ENCODE results near the gene FOXL3.

FOXL3 gene

DNA sequence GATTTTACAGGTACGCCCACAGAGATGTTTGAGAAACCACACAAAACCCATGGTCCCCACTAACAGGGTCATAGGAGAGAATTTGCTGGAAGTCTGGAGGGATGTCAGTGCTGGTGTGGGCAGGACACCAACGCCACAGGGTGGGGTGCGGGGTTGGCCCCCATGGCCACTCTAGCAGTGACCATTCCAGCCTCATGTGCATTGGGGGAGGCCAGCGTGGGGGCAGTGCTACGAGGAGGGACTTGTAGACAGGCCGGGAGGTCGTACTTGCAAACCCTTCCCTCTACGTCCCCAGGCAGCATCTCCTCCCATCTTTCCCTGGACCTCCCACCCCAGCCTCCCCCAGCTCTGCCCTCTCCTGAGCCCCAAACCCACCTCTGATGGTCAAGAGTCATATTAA is 34.0 kb downstream of the FOXL3 start:
- TF ChIP-seq, protein P1, sequence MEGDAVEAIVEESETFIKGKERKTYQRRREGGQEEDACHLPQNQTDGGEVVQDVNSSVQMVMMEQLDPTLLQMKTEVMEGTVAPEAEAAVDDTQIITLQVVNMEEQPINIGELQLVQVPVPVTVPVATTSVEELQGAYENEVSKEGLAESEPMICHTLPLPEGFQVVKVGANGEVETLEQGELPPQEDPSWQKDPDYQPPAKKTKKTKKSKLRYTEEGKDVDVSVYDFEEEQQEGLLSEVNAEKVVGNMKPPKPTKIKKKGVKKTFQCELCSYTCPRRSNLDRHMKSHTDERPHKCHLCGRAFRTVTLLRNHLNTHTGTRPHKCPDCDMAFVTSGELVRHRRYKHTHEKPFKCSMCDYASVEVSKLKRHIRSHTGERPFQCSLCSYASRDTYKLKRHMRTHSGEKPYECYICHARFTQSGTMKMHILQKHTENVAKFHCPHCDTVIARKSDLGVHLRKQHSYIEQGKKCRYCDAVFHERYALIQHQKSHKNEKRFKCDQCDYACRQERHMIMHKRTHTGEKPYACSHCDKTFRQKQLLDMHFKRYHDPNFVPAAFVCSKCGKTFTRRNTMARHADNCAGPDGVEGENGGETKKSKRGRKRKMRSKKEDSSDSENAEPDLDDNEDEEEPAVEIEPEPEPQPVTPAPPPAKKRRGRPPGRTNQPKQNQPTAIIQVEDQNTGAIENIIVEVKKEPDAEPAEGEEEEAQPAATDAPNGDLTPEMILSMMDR (IDR thresholded peaks at IDR 0.05) = no peak

DNA sequence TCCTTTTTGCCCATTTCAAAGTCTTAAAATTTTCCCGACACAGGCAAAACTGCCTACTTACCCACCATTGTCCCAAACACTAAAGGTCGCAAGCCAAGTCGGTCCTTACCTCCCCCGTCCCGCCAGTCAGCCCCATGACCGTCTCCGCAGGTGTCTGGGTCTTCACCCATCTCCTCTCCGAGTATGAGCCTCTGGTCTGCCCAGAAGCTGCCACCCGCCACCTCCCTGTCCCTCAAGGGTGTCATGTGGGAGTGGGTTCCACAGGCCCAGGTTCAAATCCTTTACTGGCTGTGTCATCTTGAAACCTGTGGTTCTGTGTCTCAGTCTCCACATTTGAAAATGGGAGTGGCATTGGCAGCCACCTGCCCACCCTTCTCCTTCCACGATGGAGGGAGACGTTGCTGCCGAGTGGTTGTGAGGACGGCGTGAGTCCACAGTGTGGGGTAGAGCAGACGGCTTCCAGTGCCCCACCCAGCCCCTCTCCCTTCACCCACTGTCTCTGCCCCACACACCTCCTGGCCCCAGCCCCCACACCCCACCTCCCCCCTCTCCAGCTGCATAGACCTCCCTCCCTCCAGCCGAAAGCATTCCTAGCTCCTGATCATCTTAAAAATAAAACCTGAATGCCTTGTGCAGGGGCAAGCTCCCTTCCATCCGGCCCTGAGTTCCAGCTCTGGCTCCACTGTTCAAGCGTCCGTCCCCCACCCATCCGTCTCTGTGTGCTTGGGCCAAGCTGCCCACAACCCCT is 35.3 kb downstream of the FOXL3 start:
- TF ChIP-seq, protein P1 (IDR thresholded peaks at IDR 0.05) = no peak

DNA sequence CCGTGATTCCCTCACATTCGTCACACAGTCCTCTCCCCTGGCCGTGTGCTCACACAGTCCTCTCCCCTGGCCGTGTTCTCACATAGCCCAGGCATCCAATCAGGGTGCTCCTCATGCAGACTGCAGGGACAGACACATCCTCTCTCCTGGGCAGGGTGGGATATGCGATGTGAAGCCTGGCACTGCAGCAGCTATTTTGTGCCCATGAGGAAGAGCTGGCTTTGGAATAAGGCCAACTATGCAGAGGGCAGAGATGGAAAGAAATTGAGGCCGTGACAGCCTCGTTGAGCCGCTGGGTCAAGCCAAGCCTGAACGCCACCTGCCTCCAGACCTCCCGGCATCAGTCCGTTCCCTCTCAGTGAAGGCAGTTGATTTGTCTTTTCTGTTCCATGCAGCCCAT is 35.8 kb downstream of the FOXL3 start:
- TF ChIP-seq, protein P1 (IDR thresholded peaks at IDR 0.05) = no peak

DNA sequence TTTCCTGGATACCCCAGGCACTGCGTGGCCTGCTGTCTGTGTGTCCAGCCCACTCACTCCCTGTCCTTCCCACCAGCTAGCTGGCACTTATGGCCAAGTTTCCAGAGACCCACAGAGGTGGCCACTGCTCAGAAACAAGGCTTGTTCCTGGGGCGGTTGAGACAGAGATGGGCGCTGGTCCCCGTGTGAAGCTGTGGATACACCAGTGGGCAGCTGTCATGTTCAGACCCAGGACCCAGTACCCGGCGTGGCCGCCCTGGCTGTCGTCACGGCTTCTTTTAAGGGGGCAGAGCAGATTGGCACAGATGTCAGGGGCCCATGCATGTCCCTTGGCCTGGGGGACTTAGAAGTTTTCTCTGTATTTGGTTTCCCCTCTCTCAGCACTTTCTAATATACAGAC is 36.3 kb downstream of the FOXL3 start:
- TF ChIP-seq, protein P1 (IDR thresholded peaks at IDR 0.05) = no peak

DNA sequence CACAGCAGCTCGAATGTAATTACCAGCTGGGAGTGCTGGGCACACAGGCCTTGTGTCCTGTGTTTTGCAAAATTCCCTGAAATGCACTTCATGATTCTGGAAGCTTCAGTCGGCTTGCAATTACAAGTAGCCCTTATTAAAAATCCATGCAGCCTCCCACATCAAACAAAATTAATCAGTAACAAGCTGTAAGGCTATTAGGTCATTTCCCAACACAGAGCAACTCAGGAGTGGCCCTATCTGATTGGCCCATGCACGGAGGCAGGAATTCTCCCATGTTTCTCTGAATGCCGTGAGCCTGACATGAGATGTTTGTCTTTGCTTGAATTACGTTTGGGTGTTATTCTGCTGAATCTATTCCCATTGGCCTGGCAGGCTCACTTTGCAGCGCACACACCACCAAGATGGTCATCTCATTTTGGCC is 36.9 kb downstream of the FOXL3 start:
- TF ChIP-seq, protein P1 (IDR thresholded peaks at IDR 0.05) = no peak

DNA sequence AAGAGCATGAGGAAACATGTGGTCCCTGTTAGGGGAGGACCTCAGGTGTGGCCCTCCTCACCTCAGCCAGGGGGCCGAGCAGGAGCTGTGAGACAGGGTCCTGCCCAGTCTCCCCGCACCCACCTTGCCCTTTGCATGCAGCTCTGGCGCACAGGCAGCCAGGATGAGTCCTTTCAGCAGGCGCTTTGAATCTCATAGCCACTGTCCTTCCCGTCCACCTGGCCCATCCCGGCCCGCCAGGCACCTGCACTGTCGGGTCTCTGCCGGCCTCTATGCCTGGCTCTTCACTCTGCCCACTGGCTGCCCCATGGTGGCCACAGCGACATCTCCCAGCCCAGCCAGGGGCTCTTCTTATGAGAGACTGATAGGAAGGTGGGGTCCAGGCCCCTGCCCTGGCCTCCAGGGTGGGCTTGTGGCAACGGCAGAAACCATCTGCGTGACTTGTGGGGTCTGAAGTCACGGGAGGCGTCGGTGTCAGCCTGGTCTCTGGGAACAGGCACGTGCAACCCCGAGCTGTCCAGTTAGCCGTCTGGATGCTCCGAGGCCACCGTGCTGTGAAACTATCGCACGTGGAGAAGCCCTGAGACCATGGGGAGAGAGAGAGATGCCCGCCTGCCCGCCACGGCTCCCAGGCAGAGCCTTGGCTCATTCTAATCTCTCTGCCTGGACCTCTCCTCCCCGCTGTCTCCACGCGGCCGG is 37.4 kb downstream of the FOXL3 start:
- TF ChIP-seq, protein P1 (IDR thresholded peaks at IDR 0.05) = no peak

DNA sequence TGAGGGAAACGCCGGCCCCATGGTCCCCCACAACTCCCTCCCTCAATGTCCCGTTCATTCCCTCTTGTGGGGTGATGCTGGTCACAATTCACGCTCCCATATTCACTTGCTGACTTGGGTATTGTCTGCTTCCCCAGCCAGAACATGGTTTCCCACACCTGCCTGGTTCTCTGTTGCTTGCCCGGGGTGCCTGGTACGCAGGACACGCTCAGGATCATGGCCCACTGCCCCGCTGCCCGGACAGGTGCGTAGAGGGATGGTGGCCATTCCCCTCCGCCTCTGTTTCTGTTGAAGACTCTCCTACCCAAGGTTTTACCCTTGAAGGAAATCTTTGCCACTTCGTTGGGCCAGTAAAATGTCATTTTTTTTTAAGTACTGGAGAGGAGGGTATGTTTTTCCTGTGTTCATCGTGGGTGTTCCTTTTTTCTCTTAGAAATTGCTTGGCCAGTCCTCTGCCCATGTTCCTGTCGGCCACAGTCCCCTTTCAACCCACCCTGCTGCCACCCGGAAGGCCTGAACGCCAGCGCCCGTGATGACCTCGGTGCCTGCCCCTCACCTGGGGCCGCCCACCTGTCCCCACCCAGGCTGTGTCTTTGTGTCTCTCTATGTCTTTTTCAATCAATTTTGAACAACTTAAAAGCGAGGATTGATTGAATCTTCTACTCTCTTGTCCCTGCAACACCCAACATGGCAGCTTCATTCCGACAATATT is 38.2 kb downstream of the FOXL3 start:
- TF ChIP-seq, protein P1 (IDR thresholded peaks at IDR 0.05) = no peak
